Measurements from ENCODE around the gene UROS.

The UROS gene

GRCh38 chr10:125762692-125763648 lies 60.1 kb downstream of the UROS start:
- no peak for DNase-seq (ENCODE audit: low read depth)

GRCh38 chr10:125761961-125762360 lies 61.1 kb downstream of the UROS start:
- no peak for DNase-seq (ENCODE audit: low read depth)

GRCh38 chr10:125757742-125758141 lies 65.3 kb downstream of the UROS start:
- DNase-seq (ENCODE audit: low read depth) = no peak

GRCh38 chr10:125756853-125757487 lies 66.1 kb downstream of the UROS start:
- DNase-seq (ENCODE audit: low read depth) = no peak

- no peak for DNase-seq (ENCODE audit: low read depth)
Measured at GRCh38 chr10:125756196-125756595, 66.9 kb downstream of the UROS start.

- DNase-seq (ENCODE audit: low read depth) = no peak
Measured at GRCh38 chr10:125747417-125747816, 75.6 kb downstream of the UROS start.

GRCh38 chr10:125744909-125745308 lies 78.1 kb downstream of the UROS start:
- DNase-seq (ENCODE audit: low read depth) = no peak

- no peak for DNase-seq (ENCODE audit: low read depth)
Measured at GRCh38 chr10:125742465-125742864, 80.6 kb downstream of the UROS start.

- DNase-seq (ENCODE audit: low read depth) = no peak
Measured at GRCh38 chr10:125739994-125740679, 82.9 kb downstream of the UROS start.

Data from HS-5 (cell line).